Mesendoderm (in vitro differentiated cells): ENCODE results near the gene CP. TPM values are rescaled to one million over a fixed set of nuclear protein-coding genes. Genes with fewer than 3 reads are reported as not detected.

Experiments used
- DNase-seq: peaks from one replicate; pipeline ENCODE4 v3.0.0; 2013
- H2AK5ac ChIP-seq: 2 replicates; pipeline ENCODE4 v1.6.1; 2013; ENCODE audit warnings: low read length, inconsistent platforms
- H2BK120ac ChIP-seq: 2 replicates; pipeline ENCODE4 v1.6.1; 2013; ENCODE audit warnings: low read depth, mild to moderate bottlenecking, low read length, moderate library complexity, mixed read lengths
- H2BK15ac ChIP-seq: replicated peaks from 2 replicates; pipeline ENCODE4 v1.6.1; 2013; ENCODE audit warnings: low read depth, mild to moderate bottlenecking, moderate library complexity
- H2BK5ac ChIP-seq: 2 replicates; pipeline ENCODE4 v1.6.1; 2013; ENCODE audit warnings: low read length, inconsistent platforms
- H3K18ac ChIP-seq: 2 replicates; pipeline ENCODE4 v1.6.1; 2013; ENCODE audit warnings: mild to moderate bottlenecking, low read length, mixed read lengths
- H3K23ac ChIP-seq: one replicate; pipeline ENCODE4 v1.6.1; 2013; ENCODE audit warnings: low read length
- H3K27ac ChIP-seq: 2 replicates; pipeline ENCODE4 v1.5.1; 2013; ENCODE audit warnings: low read depth, mild to moderate bottlenecking, inconsistent platforms, low read length, moderate library complexity
- H3K27me3 ChIP-seq: 2 replicates; pipeline ENCODE4 v1.6.1; 2013; ENCODE audit warnings: low read length, control low read depth, mild to moderate bottlenecking, inconsistent platforms; ENCODE audit not compliant: insufficient read depth, poor library complexity
- H3K36me3 ChIP-seq: 2 replicates; pipeline ENCODE4 v1.6.1; 2013; ENCODE audit warnings: low read length, inconsistent platforms; ENCODE audit not compliant: control insufficient read depth, insufficient read depth
- H3K4ac ChIP-seq: one replicate; pipeline ENCODE4 v1.6.1; 2013; ENCODE audit warnings: low read depth, mild to moderate bottlenecking, low read length, moderate library complexity
- H3K4me1 ChIP-seq: 2 replicates; pipeline ENCODE4 v1.6.1; 2013; ENCODE audit warnings: low read depth, low read length, inconsistent platforms; ENCODE audit not compliant: control insufficient read depth
- H3K4me2 ChIP-seq: 2 replicates; pipeline ENCODE4 v1.6.1; 2013; ENCODE audit warnings: low read length
- H3K4me3 ChIP-seq: 2 replicates; pipeline ENCODE4 v1.5.1; 2013; ENCODE audit warnings: mild to moderate bottlenecking, low read length
- H3K56ac ChIP-seq: one replicate; pipeline ENCODE4 v1.6.1; 2013; ENCODE audit warnings: low read length
- H3K79me1 ChIP-seq: 2 replicates; pipeline ENCODE4 v1.6.1; 2013; ENCODE audit warnings: low read length, inconsistent platforms
- H3K79me2 ChIP-seq: 2 replicates; pipeline ENCODE4 v1.6.1; 2013; ENCODE audit warnings: mild to moderate bottlenecking, low read length; ENCODE audit not compliant: control insufficient read depth, insufficient read depth
- H3K9ac ChIP-seq: 2 replicates; pipeline ENCODE4 v1.6.1; 2013; ENCODE audit warnings: low read length, inconsistent platforms
- H4K5ac ChIP-seq: one replicate; pipeline ENCODE4 v1.6.1; 2013; ENCODE audit warnings: low read length
- H4K8ac ChIP-seq: one replicate; pipeline ENCODE4 v1.6.1; 2013; ENCODE audit warnings: low read depth, mild to moderate bottlenecking, control low read depth, low read length, moderate library complexity
- WGBS: extraction: QIAGEN DNeasy Blood & Tissue Kit; methylation state at CpG from one replicate; pipeline ENCODE4 v1.1.7; 2013; ENCODE audit warnings: low lambda C conversion rate, missing lambda C conversion rate; ENCODE audit not compliant: insufficient coverage; ENCODE audit errors: extremely low coverage; 5-methylcytosine and 5-hydroxymethylcytosine counted together
- polyA plus RNA-seq, 2 experiments: library from polyadenylated mRNA; stranded (reverse); fragments of 200-250 nt; gene quantifications; one replicate each; pipeline ENCODE4 v1.2.3, GENCODE V29; 2013

The CP gene
- 2.4 TPM for polyA plus RNA-seq (2013, experiment 1 of 2)
- 2.6 TPM for polyA plus RNA-seq (2013, experiment 2 of 2)

GRCh38 chr3:149221783-149222517, at the start of gene CP:
CP (minus strand) TSS chr3:149221829; CDS start chr3:149221792, 37 bp downstream.
- no peak within 1 kb of the TSS for H2AK5ac ChIP-seq
- no peak within 1 kb of the TSS for H3K56ac ChIP-seq
- no peak within 1 kb of the TSS for H4K5ac ChIP-seq
- H3K18ac ChIP-seq = no peak within 1 kb of the TSS
- H3K23ac ChIP-seq = no peak within 1 kb of the TSS
- H3K36me3 ChIP-seq = no peaks in the 10 kb centered on the region
- WGBS = no CpG with 5 or more reads among the region's 3 CpGs
- DNase-seq = no peak
- no peak within 1 kb of the TSS for H2BK5ac ChIP-seq
- no peak within 1 kb of the TSS for H3K4me3 ChIP-seq
- H3K79me2 ChIP-seq = no peaks in the 10 kb centered on the region
- H3K4me2 ChIP-seq = no peak within 1 kb of the TSS
- no peak within 1 kb of the TSS for H3K27ac ChIP-seq
- no peak within 1 kb of the TSS for H2BK120ac ChIP-seq
- no peaks in the 10 kb centered on the region for H3K79me1 ChIP-seq
- H4K8ac ChIP-seq = no peak within 1 kb of the TSS
- no peak within 1 kb of the TSS for H2BK15ac ChIP-seq
- no peaks in the 10 kb centered on the region for H3K4me1 ChIP-seq
- H3K9ac ChIP-seq = no peak within 1 kb of the TSS
- H3K27me3 ChIP-seq = no peaks in the 10 kb centered on the region
- H3K4ac ChIP-seq = no peak within 1 kb of the TSS

DNA sequence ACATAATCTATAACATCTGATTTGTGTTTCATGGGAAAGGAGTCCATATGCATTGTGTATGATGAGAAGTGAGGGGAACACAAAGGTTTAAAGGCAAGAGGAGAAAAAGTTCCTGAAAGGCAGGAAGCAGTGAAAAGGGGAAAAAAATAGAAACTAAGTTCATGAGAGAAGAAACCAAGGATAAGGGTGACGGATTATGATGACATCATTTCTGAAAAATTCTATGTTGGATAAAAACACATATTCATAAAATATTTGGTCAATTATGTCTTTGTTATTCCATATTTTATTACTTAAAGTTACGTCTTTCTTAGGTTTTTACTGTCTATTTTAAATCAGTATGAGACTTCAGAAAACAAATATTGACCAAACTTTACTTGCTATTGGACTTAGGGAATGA, 48.6 kb upstream of the CP start:
- no peaks in the 10 kb centered on the region for H3K27me3 ChIP-seq

DNA sequence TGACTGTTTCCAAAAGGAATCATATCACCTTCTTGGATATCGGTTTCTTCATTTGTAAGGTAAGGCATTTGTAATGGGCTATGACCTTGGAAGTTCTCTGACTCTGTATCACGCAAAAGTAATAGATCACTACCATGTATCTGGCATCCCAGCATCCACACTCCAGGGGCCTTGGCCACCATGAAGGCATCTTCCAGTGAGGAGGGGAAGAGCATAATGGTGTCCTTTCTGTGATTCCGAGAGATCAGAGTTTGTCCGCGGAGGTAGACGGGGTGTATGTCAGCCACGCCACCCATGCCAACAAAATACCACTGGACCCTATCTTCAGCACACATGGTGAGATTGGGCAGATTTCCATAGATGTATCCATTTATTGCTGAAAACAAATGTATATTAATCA, 48.1 kb upstream of the CP start:
- H4K8ac ChIP-seq = no peak overlapping the region
- no peak overlapping the region for H3K18ac ChIP-seq
- no peaks in the 10 kb centered on the region for H3K27me3 ChIP-seq
- no peak overlapping the region for H3K27ac ChIP-seq
- H2BK15ac ChIP-seq = no peak overlapping the region
- no peaks in the 10 kb centered on the region for H3K4me1 ChIP-seq
- no peak overlapping the region for H3K23ac ChIP-seq
- WGBS = no CpG with 5 or more reads among the region's 7 CpGs
- no peak overlapping the region for H3K4ac ChIP-seq
- H3K4me2 ChIP-seq = no peak overlapping the region
- no peaks in the 10 kb centered on the region for H3K79me1 ChIP-seq
- H4K5ac ChIP-seq = no peak overlapping the region
- no peak overlapping the region for H3K9ac ChIP-seq
- no peaks in the 10 kb centered on the region for H3K36me3 ChIP-seq
- H3K56ac ChIP-seq = no peak overlapping the region
- H3K79me2 ChIP-seq = no peaks in the 10 kb centered on the region
- no peak overlapping the region for H2AK5ac ChIP-seq
- DNase-seq = no peak
- no peak overlapping the region for H3K4me3 ChIP-seq
- H2BK120ac ChIP-seq = no peak overlapping the region
- H2BK5ac ChIP-seq = no peak overlapping the region

More for the DNA sequence above, 48.6 kb upstream of the CP start:
- no peak overlapping the region for H3K23ac ChIP-seq
- H4K5ac ChIP-seq = no peak overlapping the region
- no peak overlapping the region for H2AK5ac ChIP-seq
- no peaks in the 10 kb centered on the region for H3K4me1 ChIP-seq
- no peaks in the 10 kb centered on the region for H3K79me2 ChIP-seq
- no peak for DNase-seq
- no peak overlapping the region for H3K56ac ChIP-seq
- H3K4ac ChIP-seq = no peak overlapping the region
- no peak overlapping the region for H3K27ac ChIP-seq
- H3K4me2 ChIP-seq = no peak overlapping the region
- no peak overlapping the region for H3K4me3 ChIP-seq
- H3K9ac ChIP-seq = no peak overlapping the region
- no peaks in the 10 kb centered on the region for H3K36me3 ChIP-seq
- no peak overlapping the region for H2BK120ac ChIP-seq
- no peak overlapping the region for H3K18ac ChIP-seq
- no peak overlapping the region for H2BK15ac ChIP-seq
- H4K8ac ChIP-seq = no peak overlapping the region
- H3K79me1 ChIP-seq = no peaks in the 10 kb centered on the region
- no peak overlapping the region for H2BK5ac ChIP-seq
- no CpG with 5 or more reads among the region's 2 CpGs for WGBS

- H2BK5ac ChIP-seq = no peak overlapping the region
- no peaks in the 10 kb centered on the region for H3K36me3 ChIP-seq
- no peaks in the 10 kb centered on the region for H3K4me1 ChIP-seq
- no peak overlapping the region for H4K5ac ChIP-seq
- no peak for DNase-seq
- H3K79me2 ChIP-seq = no peaks in the 10 kb centered on the region
- H3K27me3 ChIP-seq = no peaks in the 10 kb centered on the region
- no peak overlapping the region for H4K8ac ChIP-seq
- H3K4me3 ChIP-seq = no peak overlapping the region
- H2AK5ac ChIP-seq = no peak overlapping the region
- no peak overlapping the region for H3K4me2 ChIP-seq
- no peak overlapping the region for H3K56ac ChIP-seq
- no peak overlapping the region for H3K18ac ChIP-seq
- H3K4ac ChIP-seq = no peak overlapping the region
- WGBS = no CpG with 5 or more reads among the region's 6 CpGs
- H3K23ac ChIP-seq = no peak overlapping the region
- no peak overlapping the region for H3K9ac ChIP-seq
- H3K79me1 ChIP-seq = no peaks in the 10 kb centered on the region
- no peak overlapping the region for H2BK120ac ChIP-seq
- no peak overlapping the region for H2BK15ac ChIP-seq
- no peak overlapping the region for H3K27ac ChIP-seq
These were observed 45.9 kb upstream of the CP start for GRCh38 chr3:149267565-149267964.

- Histone ChIP-seq H2BK120ac (no peak overlapping the region), H3K4me1 (no peaks in the 10 kb centered on the region), H3K56ac (no peak overlapping the region), H4K8ac (no peak overlapping the region), H3K9ac (no peak overlapping the region), H3K36me3 (no peaks in the 10 kb centered on the region), H3K79me1 (no peaks in the 10 kb centered on the region), H3K4ac (no peak overlapping the region), H2BK5ac (no peak overlapping the region), H2AK5ac (no peak overlapping the region), H3K4me2 (no peak overlapping the region), H3K79me2 (no peaks in the 10 kb centered on the region), H3K4me3 (no peak overlapping the region), H3K27ac (no peak overlapping the region), H2BK15ac (no peak overlapping the region), H3K23ac (no peak overlapping the region), H3K18ac (no peak overlapping the region), H4K5ac (no peak overlapping the region), H3K27me3 (no peaks in the 10 kb centered on the region)
- DNase-seq = no peak
These were observed 45.1 kb upstream of the CP start for GRCh38 chr3:149266736-149267135.

DNA sequence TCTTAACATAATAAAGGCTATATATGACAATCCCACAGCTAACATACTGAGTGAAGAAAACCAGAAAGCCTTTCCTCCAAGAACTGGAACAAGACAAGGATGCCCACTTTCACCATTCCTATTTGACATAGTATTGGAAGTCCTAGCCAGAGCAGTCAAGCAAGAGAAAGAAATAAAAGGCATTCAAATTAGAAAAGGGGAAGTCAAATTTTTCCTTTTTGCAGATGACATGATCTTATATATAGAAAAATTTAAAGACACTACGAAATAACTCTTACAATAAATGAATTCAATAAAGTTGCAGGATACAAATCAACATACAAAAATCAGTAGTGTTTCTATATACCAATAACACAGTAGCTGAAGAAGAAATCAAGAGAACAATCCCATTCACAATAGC, 42.2 kb upstream of the CP start:
- Histone ChIP-seq H3K79me2 (no peaks in the 10 kb centered on the region), H3K27ac (no peak overlapping the region), H3K79me1 (no peaks in the 10 kb centered on the region), H4K5ac (no peak overlapping the region), H2BK5ac (no peak overlapping the region), H3K27me3 (no peaks in the 10 kb centered on the region), H4K8ac (no peak overlapping the region), H3K36me3 (no peaks in the 10 kb centered on the region), H3K23ac (no peak overlapping the region), H3K4me3 (no peak overlapping the region), H3K4me1 (no peaks in the 10 kb centered on the region), H2AK5ac (no peak overlapping the region), H3K4me2 (no peak overlapping the region), H2BK120ac (no peak overlapping the region), H3K18ac (no peak overlapping the region), H3K4ac (no peak overlapping the region), H3K9ac (no peak overlapping the region), H2BK15ac (no peak overlapping the region), H3K56ac (no peak overlapping the region)
- DNase-seq = no peak
- no CpG with 5 or more reads among the region's 1 CpG for WGBS
